Measurements from ENCODE around the gene GTF3C5.
"Not testable (repeated sequence)": the region's sequence is repeated elsewhere in the genome, so short reads cannot be mapped to it uniquely, and the experiment has no call there.

The GTF3C5 gene

GRCh38 chr9:133078486-133078885 lies 47.7 kb downstream of the GTF3C5 start:
- H3K27me3 ChIP-seq: no peaks in the 10 kb centered on the region
- H3K9me3 ChIP-seq: no peaks in the 10 kb centered on the region
- no peak for TF ChIP-seq CTCF (IDR thresholded peaks at IDR 0.05; ENCODE audit: low read depth, low read length)
- no peak for DNase-seq
- no peaks in the 10 kb centered on the region for H3K36me3 ChIP-seq
- no peaks in the 10 kb centered on the region for H3K4me1 ChIP-seq
- H3K4me3 ChIP-seq (ENCODE audit: low read depth, low read length): no peak overlapping the region

DNA sequence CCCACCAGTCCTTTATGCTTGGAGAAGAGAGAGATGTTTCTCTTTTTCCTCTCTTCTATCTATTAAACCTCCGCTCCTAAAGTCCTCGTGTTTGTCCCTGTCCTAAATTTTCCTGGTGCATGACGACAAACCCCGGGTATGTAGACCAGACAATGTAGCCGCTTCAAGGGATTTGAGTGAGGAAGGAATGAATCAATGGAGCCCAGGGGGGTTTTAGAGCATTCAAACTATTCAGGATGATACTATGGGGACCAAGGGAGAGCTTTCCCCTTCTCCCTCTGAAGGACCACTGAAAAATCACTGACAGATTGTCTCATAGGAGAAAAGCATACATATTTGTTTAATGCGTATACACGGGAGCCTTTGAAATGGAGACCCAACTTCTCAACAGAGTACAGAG lies 49.4 kb downstream of the GTF3C5 start:
- H3K4me1 ChIP-seq: no peaks in the 10 kb centered on the region
- no peaks in the 10 kb centered on the region for H3K27me3 ChIP-seq
- no peaks in the 10 kb centered on the region for H3K36me3 ChIP-seq
- DNase-seq: no peak
- H3K4me3 ChIP-seq (ENCODE audit: low read depth, low read length): no peak overlapping the region
- no peaks in the 10 kb centered on the region for H3K9me3 ChIP-seq
- no peak for TF ChIP-seq CTCF (IDR thresholded peaks at IDR 0.05; ENCODE audit: low read depth, low read length)

GRCh38 chr9:133080786-133081779 lies 50.3 kb downstream of the GTF3C5 start:
- not testable (repeated sequence) for H3K4me1 ChIP-seq; H3K36me3 ChIP-seq; DNase-seq; H3K9me3 ChIP-seq; H3K27me3 ChIP-seq; H3K4me3 ChIP-seq (ENCODE audit: low read depth, low read length)

GRCh38 chr9:133081957-133082644 lies 51.3 kb downstream of the GTF3C5 start:
- H3K27me3 ChIP-seq; DNase-seq; H3K36me3 ChIP-seq; H3K4me3 ChIP-seq (ENCODE audit: low read depth, low read length); H3K9me3 ChIP-seq; H3K4me1 ChIP-seq: not testable (repeated sequence)

DNA sequence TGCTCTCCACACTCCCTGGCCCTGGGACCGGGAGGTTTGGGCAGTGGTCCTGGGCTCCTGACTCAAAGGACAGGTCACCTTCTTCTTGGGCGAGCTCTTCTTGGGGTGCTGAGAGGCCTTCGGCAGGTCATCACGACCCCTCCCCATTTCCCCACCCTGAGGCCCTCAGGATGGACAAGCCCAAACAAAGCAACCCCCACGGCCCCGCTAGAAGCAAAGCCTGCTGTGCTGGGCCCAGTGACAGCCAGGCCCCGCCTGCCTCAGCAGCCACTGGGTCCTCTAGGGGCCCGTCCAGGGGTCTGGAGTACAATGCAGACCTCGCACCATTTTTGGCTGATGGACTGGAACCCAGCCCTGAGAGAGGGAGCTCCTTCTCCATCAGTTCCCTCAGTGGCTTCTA lies 52.9 kb downstream of the GTF3C5 start:
- not testable (repeated sequence) for H3K27me3 ChIP-seq; H3K36me3 ChIP-seq; H3K9me3 ChIP-seq; H3K4me1 ChIP-seq; H3K4me3 ChIP-seq (ENCODE audit: low read depth, low read length); DNase-seq

- not testable (repeated sequence) for H3K4me3 ChIP-seq (ENCODE audit: low read depth, low read length); H3K9me3 ChIP-seq; DNase-seq; H3K27me3 ChIP-seq; H3K4me1 ChIP-seq; H3K36me3 ChIP-seq
Measured at GRCh38 chr9:133086212-133086860, 55.5 kb downstream of the GTF3C5 start.

- Histone ChIP-seq H3K4me3 (ENCODE audit: low read depth, low read length) (no peak overlapping the region), H3K4me1 (peaks cover 9% of the 10 kb centered on the region), H3K36me3 (no peaks in the 10 kb centered on the region), H3K27me3 (no peaks in the 10 kb centered on the region), H3K9me3 (no peaks in the 10 kb centered on the region)
- no peak for DNase-seq
- TF ChIP-seq CTCF (IDR thresholded peaks at IDR 0.05; ENCODE audit: low read depth, low read length): no peak
Measured at GRCh38 chr9:133086894-133087293, 56.1 kb downstream of the GTF3C5 start.

All from BE2C (cell line).